GM12878 (cell line): ENCODE data around the gene KIF17. TPM values are rescaled to one million over a fixed set of nuclear protein-coding genes. Genes with fewer than 3 reads are reported as not detected.

Source experiments
- ATF7 ChIP-seq: fragments of 450-650 bp; IDR thresholded peaks from 2 replicates; pipeline ENCODE4 v1.6.1; 2016; ENCODE audit warnings: low read depth, mild to moderate bottlenecking
- BMI1 ChIP-seq: fragments of 450-650 bp; IDR thresholded peaks from 2 replicates; pipeline ENCODE4 v1.6.1; 2016; ENCODE audit warnings: mild to moderate bottlenecking, moderate library complexity, borderline replicate concordance
- CBX3 ChIP-seq: fragments of 200-600 bp; sonication (generic); IDR thresholded peaks from 2 replicates; pipeline ENCODE4 v1.6.1; 2016; ENCODE audit warnings: low read depth, borderline replicate concordance
- CEBPB ChIP-seq, 2 experiments: fragments of 150-350 bp in 1 of 2; IDR thresholded peaks; 2 replicates each; pipeline ENCODE4 v1.6.1; 2012 to 2014; ENCODE audit warnings: low read depth in 2 of 2, low read length in 2 of 2, borderline replicate concordance in 1 of 2, inconsistent platforms in 1 of 2
- CHD2 ChIP-seq: IDR thresholded peaks from 2 replicates; pipeline ENCODE4 v1.6.1; 2011; ENCODE audit warnings: low read depth, low read length, improper control_type of control experiment, borderline replicate concordance
- EZH2 ChIP-seq: IDR thresholded peaks from 2 replicates; pipeline ENCODE4 v1.6.1; 2012; ENCODE audit warnings: low read depth, mild to moderate bottlenecking, control low read depth, inconsistent platforms, low read length, borderline replicate concordance; ENCODE audit not compliant: control insufficient read depth
- NR2C2 ChIP-seq: IDR thresholded peaks from 2 replicates; pipeline ENCODE4 v1.6.1; 2011; ENCODE audit warnings: borderline replicate concordance, low read depth; ENCODE audit not compliant: control insufficient read depth, insufficient read length
- POLR2A ChIP-seq: IDR thresholded peaks from 2 replicates; pipeline ENCODE4 v1.6.1; 2011; ENCODE audit warnings: low read depth, mild to moderate bottlenecking, low read length
- RB1 ChIP-seq: fragments of 450-650 bp; formaldehyde crosslinking; IDR thresholded peaks from 2 replicates; pipeline ENCODE4 v1.6.1; 2017; ENCODE audit warnings: mild to moderate bottlenecking, borderline replicate concordance
- SIN3A ChIP-seq: IDR thresholded peaks from 2 replicates; pipeline ENCODE4 v1.6.1; 2012; ENCODE audit warnings: low read depth, low read length, improper control_type of control experiment
- SP1 ChIP-seq: IDR thresholded peaks from one replicate; pipeline ENCODE4 v1.6.1; 2011; ENCODE audit warnings: low read depth, low read length
- STAT3 ChIP-seq: IDR thresholded peaks from 2 replicates; pipeline ENCODE4 v1.6.1; 2011; ENCODE audit warnings: low read depth, low read length, improper control_type of control experiment
- TCF3 ChIP-seq: IDR thresholded peaks from 2 replicates; pipeline ENCODE4 v1.6.1; 2012; ENCODE audit warnings: low read depth, mild to moderate bottlenecking, low read length, borderline replicate concordance; ENCODE audit not compliant: insufficient read depth
- ZBTB11 ChIP-seq: fragments of 450-650 bp; formaldehyde crosslinking; IDR thresholded peaks from 2 replicates; pipeline ENCODE4 v1.5.0; 2022; ENCODE audit warnings: mild to moderate bottlenecking, missing genetic modification characterization
- ZNF274 ChIP-seq: IDR thresholded peaks from one replicate; pipeline ENCODE4 v1.8.0; 2011; ENCODE audit not compliant: insufficient read length, insufficient read depth
- ZNF384 ChIP-seq: IDR thresholded peaks from 2 replicates; pipeline ENCODE4 v1.6.1; 2012; ENCODE audit warnings: low read depth, mild to moderate bottlenecking, low read length, improper control_type of control experiment, borderline replicate concordance
- polyA plus RNA-seq, 11 experiments: library from polyadenylated mRNA; depleted of rRNA in 4 of 11; unstranded in 6 of 11; stranded (reverse) in 5 of 11; fragments of >200 nt; fragmentation: Nextera tagmentation in 4 of 11; fragmentation: Illumina TruSeq in 1 of 11; extraction: Ambion mirVana in 4 of 11; extraction: Trizol in 1 of 11; gene quantifications; 1 replicate in 1 of 11; 2 replicates in 10 of 11; pipeline versions ENCODE4 v1.2.1 to v1.2.3, GENCODE V29; 2011 to 2016; ENCODE audit warnings: inconsistent platforms in 2 of 11, missing spikeins in 2 of 11, low read depth in 1 of 11
- total RNA-seq, 4 experiments: library from RNA; depleted of rRNA in 3 of 4; stranded (reverse); fragments of >200 nt in 3 of 4; fragmentation: Illumina TruSeq in 1 of 4; extraction: Trizol in 1 of 4; gene quantifications; 2 replicates each; pipeline versions ENCODE4 v1.2.1 to v1.2.3, GENCODE V29; 2013 to 2021
- TF ChIP-seq, protein P1 (sequence below): fragments of 150-350 bp; IDR thresholded peaks from 2 replicates; pipeline ENCODE4 v1.6.1; 2014; ENCODE audit warnings: mild to moderate bottlenecking, low read depth, low read length
- TF ChIP-seq, protein P2 (sequence below): fragments of 450-650 bp; formaldehyde crosslinking; IDR thresholded peaks from 2 replicates; pipeline ENCODE4 v1.4.0; 2020; ENCODE audit warnings: mild to moderate bottlenecking, moderate library complexity
- TF ChIP-seq, protein P3 (sequence below): fragments of 450-650 bp; IDR thresholded peaks from 2 replicates; pipeline ENCODE4 v1.6.1; 2017; ENCODE audit warnings: mild to moderate bottlenecking

Gene KIF17
- total and polyA plus RNA-seq, 10 of the 15 experiments (the other 5 are each of a cell fraction or from before 2014, with no cell fraction given), result 0.01 to 0.10 (median 0.03) TPM; not detected in 7

DNA sequence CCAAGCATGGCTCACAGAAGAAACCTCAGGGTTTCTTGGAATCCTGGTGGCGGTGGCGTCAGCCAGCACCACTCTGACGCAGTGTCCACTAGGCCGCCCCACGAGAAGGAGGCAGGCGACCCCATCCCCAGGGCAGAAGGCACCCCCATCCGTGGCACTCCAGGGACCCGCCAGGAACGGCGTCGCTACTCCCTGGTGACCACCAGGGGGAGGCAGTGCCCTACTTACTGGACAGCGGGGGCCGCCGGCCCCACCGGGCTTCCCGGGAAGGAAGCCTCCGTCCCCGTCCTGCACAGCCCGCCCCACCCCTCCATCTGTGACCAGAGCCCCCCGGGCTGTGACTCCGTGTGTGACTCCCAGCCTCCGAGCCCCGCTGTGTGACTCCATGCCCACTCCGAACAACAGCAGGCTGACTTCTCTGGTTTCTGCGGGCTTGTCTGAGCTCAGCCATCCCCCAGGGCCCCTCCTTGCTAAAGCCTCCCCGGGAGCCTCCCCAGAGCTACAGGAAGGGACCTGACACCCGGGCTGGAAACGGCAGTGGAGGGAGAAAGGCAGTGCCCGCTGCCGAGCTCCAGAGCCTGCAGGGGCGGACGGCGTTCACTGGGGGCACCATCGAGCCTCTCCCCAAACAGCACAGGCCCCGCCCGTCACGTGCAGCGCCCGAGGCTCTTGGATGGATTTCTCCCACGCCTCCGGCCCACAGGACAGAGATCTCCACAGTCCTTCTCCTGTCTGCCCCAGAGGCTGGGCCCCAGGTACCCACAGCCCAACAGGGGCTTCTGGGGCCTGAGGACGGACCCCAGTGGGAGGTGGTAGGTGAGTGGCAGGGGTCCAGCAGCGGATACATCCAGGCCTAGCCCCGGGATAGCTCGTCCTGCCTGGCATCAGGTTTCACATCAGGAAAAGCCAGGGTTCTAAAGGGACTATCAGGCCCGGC lies 21.1 kb downstream of the KIF17 start (continued):
- TF ChIP-seq ZBTB11, result no peak
- 0 out of 2 replicates have a peak, but pooled peaks have one; percentile 21 for TF ChIP-seq CHD2
- TF ChIP-seq STAT3, result no peak
- TF ChIP-seq CEBPB (IDR thresholded peaks at IDR 0.05; ENCODE audit: borderline replicate concordance in 1 of 2, low read depth in 2 of 2, low read length in 2 of 2), result no peak
- TF ChIP-seq, protein P1, sequence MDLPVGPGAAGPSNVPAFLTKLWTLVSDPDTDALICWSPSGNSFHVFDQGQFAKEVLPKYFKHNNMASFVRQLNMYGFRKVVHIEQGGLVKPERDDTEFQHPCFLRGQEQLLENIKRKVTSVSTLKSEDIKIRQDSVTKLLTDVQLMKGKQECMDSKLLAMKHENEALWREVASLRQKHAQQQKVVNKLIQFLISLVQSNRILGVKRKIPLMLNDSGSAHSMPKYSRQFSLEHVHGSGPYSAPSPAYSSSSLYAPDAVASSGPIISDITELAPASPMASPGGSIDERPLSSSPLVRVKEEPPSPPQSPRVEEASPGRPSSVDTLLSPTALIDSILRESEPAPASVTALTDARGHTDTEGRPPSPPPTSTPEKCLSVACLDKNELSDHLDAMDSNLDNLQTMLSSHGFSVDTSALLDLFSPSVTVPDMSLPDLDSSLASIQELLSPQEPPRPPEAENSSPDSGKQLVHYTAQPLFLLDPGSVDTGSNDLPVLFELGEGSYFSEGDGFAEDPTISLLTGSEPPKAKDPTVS, result no peak
- no peak for TF ChIP-seq BMI1
- TF ChIP-seq TCF3, result no peak
- peak; percentile 43; the same call in 1 of the 2 replicates for TF ChIP-seq RB1
- no peak for TF ChIP-seq CBX3
- TF ChIP-seq, protein P2, sequence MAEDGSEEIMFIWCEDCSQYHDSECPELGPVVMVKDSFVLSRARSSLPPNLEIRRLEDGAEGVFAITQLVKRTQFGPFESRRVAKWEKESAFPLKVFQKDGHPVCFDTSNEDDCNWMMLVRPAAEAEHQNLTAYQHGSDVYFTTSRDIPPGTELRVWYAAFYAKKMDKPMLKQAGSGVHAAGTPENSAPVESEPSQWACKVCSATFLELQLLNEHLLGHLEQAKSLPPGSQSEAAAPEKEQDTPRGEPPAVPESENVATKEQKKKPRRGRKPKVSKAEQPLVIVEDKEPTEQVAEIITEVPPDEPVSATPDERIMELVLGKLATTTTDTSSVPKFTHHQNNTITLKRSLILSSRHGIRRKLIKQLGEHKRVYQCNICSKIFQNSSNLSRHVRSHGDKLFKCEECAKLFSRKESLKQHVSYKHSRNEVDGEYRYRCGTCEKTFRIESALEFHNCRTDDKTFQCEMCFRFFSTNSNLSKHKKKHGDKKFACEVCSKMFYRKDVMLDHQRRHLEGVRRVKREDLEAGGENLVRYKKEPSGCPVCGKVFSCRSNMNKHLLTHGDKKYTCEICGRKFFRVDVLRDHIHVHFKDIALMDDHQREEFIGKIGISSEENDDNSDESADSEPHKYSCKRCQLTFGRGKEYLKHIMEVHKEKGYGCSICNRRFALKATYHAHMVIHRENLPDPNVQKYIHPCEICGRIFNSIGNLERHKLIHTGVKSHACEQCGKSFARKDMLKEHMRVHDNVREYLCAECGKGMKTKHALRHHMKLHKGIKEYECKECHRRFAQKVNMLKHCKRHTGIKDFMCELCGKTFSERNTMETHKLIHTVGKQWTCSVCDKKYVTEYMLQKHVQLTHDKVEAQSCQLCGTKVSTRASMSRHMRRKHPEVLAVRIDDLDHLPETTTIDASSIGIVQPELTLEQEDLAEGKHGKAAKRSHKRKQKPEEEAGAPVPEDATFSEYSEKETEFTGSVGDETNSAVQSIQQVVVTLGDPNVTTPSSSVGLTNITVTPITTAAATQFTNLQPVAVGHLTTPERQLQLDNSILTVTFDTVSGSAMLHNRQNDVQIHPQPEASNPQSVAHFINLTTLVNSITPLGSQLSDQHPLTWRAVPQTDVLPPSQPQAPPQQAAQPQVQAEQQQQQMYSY (CRISPR knock-in tag), result no peak
- TF ChIP-seq ATF7, result no peak
- no peak for TF ChIP-seq NR2C2
- TF ChIP-seq SIN3A, result no peak
- no peak for TF ChIP-seq ZNF384
- TF ChIP-seq POLR2A, result no peak
- no peak for TF ChIP-seq SP1
- TF ChIP-seq ZNF274, result no peak
- no peak for TF ChIP-seq EZH2
- TF ChIP-seq, protein P3, sequence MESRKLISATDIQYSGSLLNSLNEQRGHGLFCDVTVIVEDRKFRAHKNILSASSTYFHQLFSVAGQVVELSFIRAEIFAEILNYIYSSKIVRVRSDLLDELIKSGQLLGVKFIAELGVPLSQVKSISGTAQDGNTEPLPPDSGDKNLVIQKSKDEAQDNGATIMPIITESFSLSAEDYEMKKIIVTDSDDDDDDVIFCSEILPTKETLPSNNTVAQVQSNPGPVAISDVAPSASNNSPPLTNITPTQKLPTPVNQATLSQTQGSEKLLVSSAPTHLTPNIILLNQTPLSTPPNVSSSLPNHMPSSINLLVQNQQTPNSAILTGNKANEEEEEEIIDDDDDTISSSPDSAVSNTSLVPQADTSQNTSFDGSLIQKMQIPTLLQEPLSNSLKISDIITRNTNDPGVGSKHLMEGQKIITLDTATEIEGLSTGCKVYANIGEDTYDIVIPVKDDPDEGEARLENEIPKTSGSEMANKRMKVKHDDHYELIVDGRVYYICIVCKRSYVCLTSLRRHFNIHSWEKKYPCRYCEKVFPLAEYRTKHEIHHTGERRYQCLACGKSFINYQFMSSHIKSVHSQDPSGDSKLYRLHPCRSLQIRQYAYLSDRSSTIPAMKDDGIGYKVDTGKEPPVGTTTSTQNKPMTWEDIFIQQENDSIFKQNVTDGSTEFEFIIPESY, result no peak
